NT2/D1 (cell line): Measurements from ENCODE around the gene SKAP1.

ENCODE experiments used
- DNase-seq: peaks from one replicate; pipeline ENCODE4 v3.0.0-alpha.2; 2011; ENCODE audit warnings: low read depth, low spot score
- H3K27me3 ChIP-seq: 2 replicates; pipeline ENCODE4 v1.6.0; 2011; ENCODE audit warnings: mild to moderate bottlenecking; ENCODE audit not compliant: insufficient read length, insufficient read depth
- H3K36me3 ChIP-seq: 2 replicates; pipeline ENCODE4 v1.6.1; 2011; ENCODE audit warnings: mild to moderate bottlenecking, low read length, mixed read lengths; ENCODE audit not compliant: insufficient read depth, insufficient read length
- H3K4me1 ChIP-seq: 2 replicates; pipeline ENCODE4 v1.5.1; 2011; ENCODE audit not compliant: insufficient read depth, insufficient read length
- H3K4me3 ChIP-seq: 2 replicates; pipeline ENCODE4 v1.5.1; 2011; ENCODE audit warnings: low read depth; ENCODE audit not compliant: insufficient read length
- H3K9ac ChIP-seq: 2 replicates; pipeline ENCODE4 v1.6.0; 2011; ENCODE audit warnings: low read depth; ENCODE audit not compliant: insufficient read length
- H3K9me3 ChIP-seq: 2 replicates; pipeline ENCODE4 v1.5.1; 2011; ENCODE audit warnings: mild to moderate bottlenecking, low read length; ENCODE audit not compliant: insufficient read depth
- SUZ12 ChIP-seq: IDR thresholded peaks from 2 replicates; pipeline ENCODE4 v1.6.1; 2011; ENCODE audit not compliant: insufficient read length, insufficient read depth; ENCODE audit errors: extremely low read depth
- YY1 ChIP-seq: IDR thresholded peaks from 2 replicates; pipeline ENCODE4 v1.6.1; 2011; ENCODE audit not compliant: insufficient read length, insufficient read depth
- ZNF274 ChIP-seq: IDR thresholded peaks from 2 replicates; pipeline ENCODE4 v1.6.1; 2011; ENCODE audit warnings: mild to moderate bottlenecking, low read depth, low read length

The SKAP1 gene

GRCh38 chr17:48184721-48185120 lies 245.3 kb downstream of the SKAP1 start:
- Histone ChIP-seq H3K36me3 (no peaks in the 10 kb centered on the region), H3K4me1 (no peaks in the 10 kb centered on the region), H3K9me3 (no peaks in the 10 kb centered on the region), H3K4me3 (no peak overlapping the region), H3K9ac (no peak overlapping the region), H3K27me3 (no peaks in the 10 kb centered on the region)
- TF ChIP-seq SUZ12 (no peak), ZNF274 (no peak), YY1 (no peak)
- no peak for DNase-seq

- Histone ChIP-seq H3K27me3 (no peaks in the 10 kb centered on the region), H3K36me3 (no peaks in the 10 kb centered on the region), H3K9me3 (no peaks in the 10 kb centered on the region), H3K9ac (no peak overlapping the region), H3K4me3 (no peak overlapping the region), H3K4me1 (no peaks in the 10 kb centered on the region)
- no peak for TF ChIP-seq ZNF274
- no peak for DNase-seq
Observed at GRCh38 chr17:48181653-48182052, 248.4 kb downstream of the SKAP1 start.

GRCh38 chr17:48180842-48181629 lies 249.0 kb downstream of the SKAP1 start:
- Histone ChIP-seq H3K9ac (no peak overlapping the region), H3K4me1 (no peaks in the 10 kb centered on the region), H3K4me3 (no peak overlapping the region), H3K9me3 (no peaks in the 10 kb centered on the region), H3K36me3 (no peaks in the 10 kb centered on the region), H3K27me3 (no peaks in the 10 kb centered on the region)
- TF ChIP-seq SUZ12 (no peak), ZNF274 (no peak), YY1 (no peak)
- no peak for DNase-seq

- H3K4me3 ChIP-seq: no peak overlapping the region
- TF ChIP-seq SUZ12 (no peak), ZNF274 (no peak)
- no peak overlapping the region for H3K9ac ChIP-seq
- no peaks in the 10 kb centered on the region for H3K27me3 ChIP-seq
- H3K36me3 ChIP-seq: no peaks in the 10 kb centered on the region
- H3K4me1 ChIP-seq: no peaks in the 10 kb centered on the region
- H3K9me3 ChIP-seq: no peaks in the 10 kb centered on the region
- no peak for DNase-seq
Observed at GRCh38 chr17:48179071-48179945, 250.7 kb downstream of the SKAP1 start.

GRCh38 chr17:48178317-48178716 lies 251.7 kb downstream of the SKAP1 start:
- H3K27me3 ChIP-seq: no peaks in the 10 kb centered on the region
- no peak overlapping the region for H3K4me3 ChIP-seq
- no peak overlapping the region for H3K9ac ChIP-seq
- no peaks in the 10 kb centered on the region for H3K36me3 ChIP-seq
- DNase-seq: no peak
- no peaks in the 10 kb centered on the region for H3K4me1 ChIP-seq
- TF ChIP-seq ZNF274 (no peak), YY1 (no peak), SUZ12 (no peak)
- H3K9me3 ChIP-seq: no peaks in the 10 kb centered on the region

GRCh38 chr17:48177816-48178215 lies 252.2 kb downstream of the SKAP1 start:
- TF ChIP-seq YY1 (no peak), SUZ12 (no peak)
- H3K27me3 ChIP-seq: no peaks in the 10 kb centered on the region
- H3K4me1 ChIP-seq: no peaks in the 10 kb centered on the region
- no peaks in the 10 kb centered on the region for H3K36me3 ChIP-seq
- DNase-seq: no peak
- no peak overlapping the region for H3K4me3 ChIP-seq
- H3K9ac ChIP-seq: no peak overlapping the region
- H3K9me3 ChIP-seq: no peaks in the 10 kb centered on the region

- DNase-seq: no peak
- H3K9me3 ChIP-seq: no peaks in the 10 kb centered on the region
- H3K4me1 ChIP-seq: no peaks in the 10 kb centered on the region
- no peak for TF ChIP-seq SUZ12
- TF ChIP-seq YY1: no peak
- TF ChIP-seq ZNF274: no peak
- H3K36me3 ChIP-seq: no peaks in the 10 kb centered on the region
- no peak overlapping the region for H3K9ac ChIP-seq
- no peak overlapping the region for H3K4me3 ChIP-seq
- H3K27me3 ChIP-seq: no peaks in the 10 kb centered on the region
Observed at GRCh38 chr17:48176471-48176855, 253.6 kb downstream of the SKAP1 start.
